TTC549 (cell line): ENCODE results near the gene PCDHGA4.
"Not testable (repeated sequence)": the region's sequence is repeated elsewhere in the genome, so short reads cannot be mapped to it uniquely, and the experiment has no call there.

ENCODE experiments used
- FAIRE-seq: peaks from 2 replicates; lab custom pipeline; 2012; peaks lifted over from hg19 to GRCh38; lab: Jason Lieb, UNC

Gene PCDHGA4

GRCh38 chr5:141354900-141355469, at the start of gene PCDHGA4:
Gene PCDHGA4 (plus strand): TSS chr5:141355021. CDS start chr5:141355108, 87 bp downstream.
- no peak for FAIRE-seq

- no peak for FAIRE-seq
Measured at GRCh38 chr5:141306630-141307029, 48.2 kb upstream of the PCDHGA4 start.

- FAIRE-seq, result no peak
Measured at GRCh38 chr5:141313711-141314110, 41.1 kb upstream of the PCDHGA4 start.

- not testable (repeated sequence) for FAIRE-seq
Measured at GRCh38 chr5:141316963-141317362, 37.9 kb upstream of the PCDHGA4 start.

- no peak for FAIRE-seq
Measured at GRCh38 chr5:141319202-141319601, 35.6 kb upstream of the PCDHGA4 start.

GRCh38 chr5:141319699-141320098, 35.1 kb upstream of the PCDHGA4 start:
- no peak for FAIRE-seq

- peak; percentile 57 for FAIRE-seq
Measured at GRCh38 chr5:141320225-141321169, 34.3 kb upstream of the PCDHGA4 start, which contains the start of gene TAF7. Gene TAF7 (minus strand): TSS chr5:141320784. CDS start chr5:141320044, 740 bp downstream.

GRCh38 chr5:141322261-141322660, 32.6 kb upstream of the PCDHGA4 start:
- FAIRE-seq, result no peak

GRCh38 chr5:141326088-141326854, 28.6 kb upstream of the PCDHGA4 start:
- no peak for FAIRE-seq

- no peak for FAIRE-seq
Measured at GRCh38 chr5:141328231-141328630, 26.6 kb upstream of the PCDHGA4 start.

- no peak for FAIRE-seq
Measured at GRCh38 chr5:141330299-141331080, 24.3 kb upstream of the PCDHGA4 start, which contains the start of gene PCDHGA1. Gene PCDHGA1 (plus strand): TSS chr5:141330514.

GRCh38 chr5:141332571-141332970, 22.2 kb upstream of the PCDHGA4 start:
- FAIRE-seq, result not testable (repeated sequence)

- FAIRE-seq, result no peak
Measured at GRCh38 chr5:141338538-141339306, 16.1 kb upstream of the PCDHGA4 start, which contains the start of gene PCDHGA2. Gene PCDHGA2 (plus strand): TSS chr5:141338760.

- FAIRE-seq, result not testable (repeated sequence)
Measured at GRCh38 chr5:141340781-141341354, 14.0 kb upstream of the PCDHGA4 start.

- FAIRE-seq, result no peak
Measured at GRCh38 chr5:141342773-141343172, 12.0 kb upstream of the PCDHGA4 start.

- no peak for FAIRE-seq
Measured at GRCh38 chr5:141343242-141343952, 11.4 kb upstream of the PCDHGA4 start, which contains the start of gene PCDHGA3. Gene PCDHGA3 (plus strand): TSS chr5:141343829. CDS start chr5:141344034, 205 bp downstream.

GRCh38 chr5:141343953-141344463, 10.8 kb upstream of the PCDHGA4 start:
- FAIRE-seq, result no peak

- no peak for FAIRE-seq
Measured at GRCh38 chr5:141345327-141345726, 9.5 kb upstream of the PCDHGA4 start.

- not testable (repeated sequence) for FAIRE-seq
Measured at GRCh38 chr5:141346017-141346416, 8.8 kb upstream of the PCDHGA4 start.
